A549 (cell line): ENCODE measurements around the gene AFAP1. TPM values are rescaled to one million over a fixed set of nuclear protein-coding genes. Genes with fewer than 3 reads are reported as not detected.

Experiments
- ATAC-seq, 2 experiments: fragments of 200-7000 bp in 1 of 2; fragments of >200 bp in 1 of 2; cut with Nextera tagmentation in 1 of 2; cut with Tn5 transposase in 1 of 2; 3 replicates each; pipeline versions ENCODE4 v1.8.0 to v1.9.1; 2018 to 2020; ENCODE audit warnings: mild to moderate bottlenecking in 1 of 2, moderate library complexity in 1 of 2
- CTCF ChIA-PET: fragments of 300-600 bp; sonication (Branson Sonifier 250); formaldehyde crosslinking; extraction: SDS; loops from one replicate; lab custom pipeline; 2021; ENCODE audit warnings: antibody characterized with exemption, inconsistent platforms; lab: Yijun Ruan, JAX
- POLR2A ChIA-PET: fragments of 350-600 bp; formaldehyde crosslinking; extraction: SDS; loops from one replicate; lab custom pipeline; 2021; ENCODE audit warnings: antibody characterized with exemption, inconsistent platforms; lab: Yijun Ruan, JAX
- DNase-seq, 2 experiments: peaks; one replicate each; pipeline versions ENCODE4 v3.0.0 to v3.0.0-alpha.2; 2011 to 2016; ENCODE audit warnings: low read depth in 1 of 2, low spot score in 1 of 2
- FAIRE-seq: peaks from 2 replicates; lab custom pipeline; 2011; peaks lifted over from hg19 to GRCh38; lab: Jason Lieb, UNC
- H3K27ac ChIP-seq, 2 experiments: fragments of >200 bp; sonication (Bioruptor Twin); formaldehyde crosslinking; 3 replicates each; pipeline ENCODE4 v1.5.1; 2016 to 2017
- H3K4me1 ChIP-seq: fragments of >200 bp; sonication (Bioruptor Twin); formaldehyde crosslinking; 3 replicates; pipeline ENCODE4 v1.6.1; 2016
- H3K4me2 ChIP-seq: fragments of >200 bp; sonication (Bioruptor Twin); formaldehyde crosslinking; 3 replicates; pipeline ENCODE4 v1.6.1; 2016
- H3K4me3 ChIP-seq: fragments of >200 bp; sonication (Bioruptor Twin); formaldehyde crosslinking; 3 replicates; pipeline ENCODE4 v1.5.1; 2016
- H3K9me3 ChIP-seq: fragments of >200 bp; sonication (Bioruptor Twin); formaldehyde crosslinking; 3 replicates; pipeline ENCODE4 v1.6.1; 2016
- ATOH8 ChIP-seq: fragments of 250-450 bp; sonication (Bioruptor Pico); IDR thresholded peaks from 2 replicates; pipeline ENCODE4 v1.5.0; 2020; ENCODE audit warnings: low read depth, mild to moderate bottlenecking, moderate library complexity
- CBX2 ChIP-seq: fragments of 200-600 bp; sonication (generic); IDR thresholded peaks from 2 replicates; pipeline ENCODE4 v1.6.1; 2016; ENCODE audit warnings: low read depth, mild to moderate bottlenecking, borderline replicate concordance
- CEBPB ChIP-seq, 2 experiments: fragments of >200 bp in 1 of 2; sonication (Bioruptor Twin) in 1 of 2; formaldehyde crosslinking in 1 of 2; IDR thresholded peaks; 2 replicates each; pipeline ENCODE4 v1.6.1; 2012 to 2016
- E2F6 ChIP-seq: IDR thresholded peaks from 2 replicates; pipeline ENCODE4 v1.6.1; 2012; ENCODE audit warnings: low read depth, borderline replicate concordance
- EP300 ChIP-seq, 2 experiments: fragments of >200 bp; sonication (Bioruptor Twin); formaldehyde crosslinking; IDR thresholded peaks; 2 replicates in 1 of 2; 3 replicates in 1 of 2; pipeline ENCODE4 v1.6.1; 2016 to 2017
- ESRRA ChIP-seq: fragments of 150-350 bp; IDR thresholded peaks from 2 replicates; pipeline ENCODE4 v1.6.1; 2014; ENCODE audit warnings: mild to moderate bottlenecking, low read length, borderline replicate concordance
- FOSL2 ChIP-seq, 2 experiments: fragments of 450-650 bp in 1 of 2; fragments of >200 bp in 1 of 2; sonication (Bioruptor Twin) in 1 of 2; formaldehyde crosslinking; IDR thresholded peaks; 2 replicates each; pipeline versions ENCODE4 v1.5.0 to v1.6.1; 2016 to 2020; ENCODE audit warnings: mild to moderate bottlenecking in 1 of 2, moderate library complexity in 1 of 2
- GATA3 ChIP-seq: IDR thresholded peaks from 2 replicates; pipeline ENCODE4 v1.6.1; 2012; ENCODE audit warnings: borderline replicate concordance
- HES2 ChIP-seq: fragments of >200 bp; sonication (Bioruptor Twin); formaldehyde crosslinking; IDR thresholded peaks from 2 replicates; pipeline ENCODE4 v1.6.1; 2016
- HMGXB4 ChIP-seq: fragments of 250-450 bp; sonication (Bioruptor Pico); IDR thresholded peaks from 2 replicates; pipeline ENCODE4 v1.5.0; 2021; ENCODE audit warnings: mild to moderate bottlenecking, moderate library complexity, borderline replicate concordance
- KDM1A ChIP-seq: fragments of 200-600 bp; sonication (generic); IDR thresholded peaks from 2 replicates; pipeline ENCODE4 v1.6.1; 2016; ENCODE audit warnings: low read depth, mild to moderate bottlenecking
- MAX ChIP-seq: IDR thresholded peaks from 2 replicates; pipeline ENCODE4 v1.6.1; 2012
- POLR2A ChIP-seq: IDR thresholded peaks from 2 replicates; pipeline ENCODE4 v1.6.1; 2012; ENCODE audit warnings: mild to moderate bottlenecking, low read length
- REST ChIP-seq: fragments of 200-600 bp; sonication (generic); IDR thresholded peaks from 2 replicates; pipeline ENCODE4 v1.6.1; 2016; ENCODE audit warnings: antibody characterized with exemption, mild to moderate bottlenecking, moderate library complexity
- RNF2 ChIP-seq: fragments of 200-600 bp; sonication (generic); IDR thresholded peaks from 2 replicates; pipeline ENCODE4 v1.6.1; 2016; ENCODE audit warnings: low read depth, mild to moderate bottlenecking, antibody characterized with exemption, moderate library complexity, borderline replicate concordance
- ZFP36 ChIP-seq: fragments of 450-650 bp; IDR thresholded peaks from 2 replicates; pipeline ENCODE4 v1.6.1; 2014; ENCODE audit warnings: borderline replicate concordance; ENCODE audit not compliant: partially characterized antibody
- WGBS: methylation state at CpG from one replicate; pipeline ENCODE4 v1.1.6; 2017; ENCODE audit errors: missing lambda C conversion rate; 5-methylcytosine and 5-hydroxymethylcytosine counted together
- polyA plus RNA-seq, 4 experiments: library from polyadenylated mRNA; depleted of rRNA in 3 of 4; stranded (reverse); fragments of >200 nt; fragmentation: RNase III in 1 of 4; extraction: RNeasy Plus Mini Kit Qiagen cat#74134 plus additional on column Dnase treatment in 1 of 4; gene quantifications; 2 replicates in 3 of 4; 3 replicates in 1 of 4; pipeline ENCODE4 v1.2.3, GENCODE V29; 2011 to 2017

The AFAP1 gene
- polyA plus RNA-seq, 2 of the 4 experiments (the other 2 are of a cell fraction) = 25.4 to 29.6 TPM

- DNase-seq (peak in 1 of 2 experiments; percentile 48), ATAC-seq (peak; percentile 60 to 74)
- Histone ChIP-seq H3K4me3 (no peak overlapping the region), H3K9me3 (peaks cover 6% of the 10 kb centered on the region), H3K4me1 (peaks cover 45% of the 10 kb centered on the region)
- POLR2A ChIA-PET = no interaction called here
- TF ChIP-seq GATA3 = peak; percentile 17; the same call in 1 of the 2 replicates
- TF ChIP-seq HES2 = no peak
- TF ChIP-seq KDM1A = no peak
- no peak for TF ChIP-seq FOSL2 (IDR thresholded peaks at IDR 0.05)
- peak; percentile 25 for TF ChIP-seq FOSL2 (CRISPR knock-in tag; IDR thresholded peaks at IDR 0.05)
- TF ChIP-seq EP300 (IDR thresholded peaks at IDR 0.05) = 0 out of 5 replicates have a peak, but pooled peaks of 1 of the 2 experiments have one; percentile 26
- TF ChIP-seq E2F6 = no peak
- TF ChIP-seq MAX = peak; percentile 27
- peak in 1 of 2 experiments; percentile 14; a peak in 1 of 4 replicates for TF ChIP-seq CEBPB (IDR thresholded peaks at IDR 0.05)
- TF ChIP-seq, all 56 proteins: peak for 5
- H3K27ac ChIP-seq = peak overlapping the region; percentile 62 to 97
- WGBS = 74% methylated on average over 6 of the region's 8 CpGs
- CTCF ChIA-PET = interaction anchor here (2.5 kb wide), 1 partner anchor 11 kb away, joined by 8 read pairs; no protein-coding TSS in a partner anchor
- FAIRE-seq = no peak
- peak overlapping the region; percentile 42 for H3K4me2 ChIP-seq
Measured at GRCh38 chr4:7956270-7956808, 16.7 kb upstream of the AFAP1 start.

GRCh38 chr4:7955393-7955792 is 15.7 kb upstream of the AFAP1 start:
- peaks cover 6% of the 10 kb centered on the region for H3K9me3 ChIP-seq
- H3K4me3 ChIP-seq = no peak overlapping the region
- no peak for TF ChIP-seq HES2
- no peak for TF ChIP-seq ATOH8 (CRISPR knock-in tag)
- TF ChIP-seq RNF2 = no peak
- TF ChIP-seq MAX = no peak
- TF ChIP-seq ESRRA = no peak
- TF ChIP-seq REST = no peak
- no peak for TF ChIP-seq ZFP36
- TF ChIP-seq HMGXB4 (CRISPR knock-in tag) = no peak
- TF ChIP-seq CBX2 = no peak
- no peak for TF ChIP-seq POLR2A
- ChIA-PET CTCF (interaction anchor here (2.5 kb wide), 1 partner anchor 10 kb away, joined by 8 read pairs; no protein-coding TSS in a partner anchor), POLR2A (no interaction called here)
- whole genome bisulfite sequencing = 94% methylated on average over 4 of the region's 4 CpGs
- no peak for ATAC-seq
- no peak for DNase-seq
- no peak overlapping the region for H3K4me2 ChIP-seq
- H3K4me1 ChIP-seq = peaks cover 36% of the 10 kb centered on the region
- peak overlapping the region; percentile 62 to 97; a peak in 4 of 6 replicates for H3K27ac ChIP-seq
- no peak for FAIRE-seq
